ENCODE data around the gene EOMES.

Gene EOMES

DNA sequence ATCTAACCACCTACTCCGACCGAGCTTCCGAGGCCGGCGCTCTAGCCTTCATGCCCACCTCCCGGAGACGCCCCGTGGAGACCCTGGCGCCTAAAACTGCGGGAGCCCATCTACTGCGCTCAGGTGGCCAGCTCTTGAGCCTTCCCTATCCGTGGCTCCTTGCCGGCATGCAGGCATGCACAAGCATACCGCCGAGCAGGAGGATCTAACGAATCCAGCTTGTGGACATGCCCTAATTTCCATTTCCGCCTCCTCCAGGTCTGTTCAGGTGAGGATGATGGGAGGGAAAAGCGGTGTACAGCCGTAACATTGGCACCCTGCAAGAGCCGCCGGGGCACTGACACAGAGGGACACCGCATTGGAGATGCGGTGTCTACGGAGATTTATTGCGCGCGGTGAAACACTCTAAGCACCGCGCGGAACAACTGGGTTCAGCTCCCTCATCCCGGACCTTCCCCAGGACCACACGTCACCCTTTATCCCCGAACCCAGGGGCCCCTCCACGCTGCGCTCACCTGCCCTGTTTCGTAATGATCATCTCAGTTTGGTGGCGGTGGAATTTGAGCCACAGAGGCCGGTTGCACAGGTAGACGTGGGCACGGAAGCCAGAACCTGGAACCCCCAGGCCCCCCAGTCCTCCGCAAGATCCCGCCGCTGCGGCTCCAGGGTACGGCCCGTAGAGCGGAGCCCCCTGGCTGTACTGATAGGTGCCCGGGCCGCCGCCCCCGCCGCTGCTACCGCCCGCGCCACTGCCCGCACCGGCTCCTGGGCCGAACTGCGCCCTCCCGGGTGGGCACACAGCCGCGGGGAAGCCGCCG is 1.0 kb downstream of the EOMES start:
- peak overlapping the region; percentile 39 for H3K4me3 ChIP-seq (ENCODE audit: low read depth, low read length)

DNA sequence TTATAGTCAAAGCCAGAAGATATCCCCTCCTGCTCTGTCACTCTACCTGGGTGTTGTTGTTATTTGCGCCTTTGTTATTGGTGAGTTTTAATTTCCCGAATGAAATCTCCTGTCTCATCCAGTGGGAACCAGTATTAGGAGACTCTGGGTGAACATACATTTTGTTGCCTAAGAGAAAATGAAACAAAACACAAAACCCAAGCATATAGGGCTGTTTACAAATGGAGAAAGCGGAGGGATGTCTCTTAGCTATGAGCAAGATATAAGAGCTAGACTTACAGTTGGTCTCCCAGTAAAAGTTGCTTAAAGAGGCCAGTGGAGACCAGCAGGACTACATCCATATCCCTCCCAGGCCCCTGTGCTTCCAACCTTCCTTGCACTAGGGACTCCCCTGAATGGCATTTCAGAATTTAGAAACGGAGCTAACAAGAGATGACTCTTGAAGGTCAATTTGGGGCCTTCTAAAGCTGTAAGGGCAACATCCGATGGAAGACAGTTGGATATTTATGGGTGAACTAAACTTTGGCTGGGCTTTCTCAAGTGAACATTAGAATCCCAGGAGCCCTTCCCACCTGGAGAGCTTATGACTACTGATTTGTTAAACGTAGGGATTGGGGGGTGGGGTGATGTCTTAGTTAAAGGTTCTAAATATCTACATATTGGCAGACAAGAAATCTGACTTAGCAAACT is 2.7 kb downstream of the EOMES start:
- H3K4me3 ChIP-seq (ENCODE audit: low read depth, low read length), result no peak overlapping the region

DNA sequence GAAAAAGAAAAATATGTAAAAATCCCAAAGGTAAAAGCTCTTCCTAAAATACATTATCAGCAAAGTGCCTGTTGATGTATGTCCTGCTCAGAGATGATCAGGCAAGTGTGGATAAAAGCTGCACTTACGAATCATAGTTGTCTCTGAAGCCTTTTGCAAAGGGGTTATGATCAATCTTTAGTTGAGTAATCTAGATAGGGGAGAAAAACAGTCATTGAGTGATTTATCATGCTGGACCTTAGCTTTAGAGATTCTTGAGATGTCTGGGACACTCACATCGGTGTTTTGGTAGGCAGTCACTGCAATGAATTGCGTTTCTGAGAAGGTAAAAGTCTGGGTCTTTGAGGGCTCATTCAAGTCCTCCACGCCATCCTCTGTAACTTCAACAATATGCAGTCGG is 3.7 kb downstream of the EOMES start:
- no peak overlapping the region for H3K4me3 ChIP-seq (ENCODE audit: low read depth, low read length)

DNA sequence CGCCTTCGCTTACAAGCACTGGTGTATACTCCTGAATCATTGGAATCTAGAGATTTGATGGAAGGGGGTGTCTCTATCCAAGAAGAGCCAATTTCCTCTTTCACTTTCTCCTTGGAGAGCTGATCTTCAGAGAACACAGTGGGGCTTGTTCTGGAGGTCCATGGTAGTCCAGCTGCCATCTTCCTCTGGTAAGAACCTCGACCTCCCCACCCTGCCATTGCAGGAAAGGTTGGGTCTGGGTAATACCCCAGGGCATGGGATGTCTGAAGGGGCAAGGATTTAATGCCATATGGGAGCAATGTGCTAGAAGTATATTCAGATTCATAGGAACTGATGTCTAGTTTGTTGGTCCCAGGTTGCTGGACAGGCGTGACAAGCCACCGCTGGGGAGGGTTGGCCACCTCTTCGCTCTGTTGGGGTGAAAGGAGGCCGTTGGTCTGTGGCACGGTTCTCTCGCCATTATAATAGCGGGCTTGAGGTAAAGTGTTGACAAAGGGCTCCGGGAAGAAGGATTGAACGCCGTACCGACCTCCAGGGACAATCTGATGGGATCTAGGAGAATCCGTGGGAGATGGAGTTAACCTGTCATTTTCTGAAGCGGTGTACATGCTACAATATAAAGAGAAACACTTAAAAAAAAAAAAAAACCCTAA is 4.8 kb downstream of the EOMES start:
- no peak overlapping the region for H3K4me3 ChIP-seq (ENCODE audit: low read depth, low read length)

DNA sequence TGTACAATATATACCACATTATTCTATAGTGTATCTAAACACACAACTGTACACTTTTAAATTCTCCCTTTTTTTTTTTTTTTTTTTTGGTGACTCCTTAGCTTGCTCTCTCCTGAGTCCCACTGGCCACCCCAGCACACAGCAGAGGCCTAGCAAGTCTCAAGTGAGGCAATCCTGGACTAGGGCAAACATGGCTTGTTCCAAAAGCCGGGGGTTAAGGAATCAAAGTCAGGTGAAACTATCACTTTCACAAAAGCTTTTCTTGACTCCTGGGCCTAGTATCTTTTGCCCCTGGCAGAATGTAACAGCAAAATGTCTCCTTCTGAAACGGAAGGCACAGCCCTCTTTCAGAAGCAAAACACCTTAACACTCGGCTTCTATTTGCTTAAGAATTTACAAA is 5.8 kb downstream of the EOMES start:
- no peak overlapping the region for H3K4me3 ChIP-seq (ENCODE audit: low read depth, low read length)

DNA sequence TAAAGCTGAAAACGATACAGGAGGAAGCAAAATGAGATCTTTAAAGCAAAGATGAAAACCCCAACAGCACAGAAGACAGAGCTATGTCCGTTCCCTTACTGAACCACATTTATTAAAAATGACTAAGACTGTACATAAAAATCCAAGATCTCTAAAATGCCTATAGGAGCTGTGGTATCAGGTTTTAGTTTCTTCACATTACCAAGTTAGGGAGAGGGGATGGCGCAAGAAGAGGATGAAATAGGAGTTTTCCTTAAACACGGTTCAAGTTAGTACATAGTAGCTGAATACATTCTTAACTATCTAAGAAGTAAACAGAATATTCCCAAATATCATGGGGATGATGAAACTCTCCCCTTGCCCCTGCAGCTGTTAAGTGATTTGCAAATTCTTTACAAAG is 6.3 kb downstream of the EOMES start:
- no peak overlapping the region for H3K4me3 ChIP-seq (ENCODE audit: low read depth, low read length)

DNA sequence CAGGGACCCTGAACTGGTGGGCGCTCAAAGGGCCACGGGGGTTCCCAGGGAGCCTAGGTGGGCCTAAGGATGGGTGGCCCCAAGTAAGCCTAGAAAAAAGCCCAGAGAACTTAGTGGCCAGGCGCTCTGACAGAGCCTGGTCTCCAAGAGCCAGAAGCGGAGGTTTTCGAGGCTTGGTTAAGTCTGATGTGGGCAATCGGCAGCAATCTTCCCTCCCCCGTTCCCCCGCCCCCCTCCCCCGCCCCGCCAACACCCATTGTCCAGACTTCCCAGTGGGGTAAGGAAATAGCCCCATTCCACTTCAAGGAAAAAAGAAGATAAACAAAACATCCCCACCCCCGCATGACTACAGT is 6.7 kb downstream of the EOMES start:
- no peak overlapping the region for H3K4me3 ChIP-seq (ENCODE audit: low read depth, low read length)

DNA sequence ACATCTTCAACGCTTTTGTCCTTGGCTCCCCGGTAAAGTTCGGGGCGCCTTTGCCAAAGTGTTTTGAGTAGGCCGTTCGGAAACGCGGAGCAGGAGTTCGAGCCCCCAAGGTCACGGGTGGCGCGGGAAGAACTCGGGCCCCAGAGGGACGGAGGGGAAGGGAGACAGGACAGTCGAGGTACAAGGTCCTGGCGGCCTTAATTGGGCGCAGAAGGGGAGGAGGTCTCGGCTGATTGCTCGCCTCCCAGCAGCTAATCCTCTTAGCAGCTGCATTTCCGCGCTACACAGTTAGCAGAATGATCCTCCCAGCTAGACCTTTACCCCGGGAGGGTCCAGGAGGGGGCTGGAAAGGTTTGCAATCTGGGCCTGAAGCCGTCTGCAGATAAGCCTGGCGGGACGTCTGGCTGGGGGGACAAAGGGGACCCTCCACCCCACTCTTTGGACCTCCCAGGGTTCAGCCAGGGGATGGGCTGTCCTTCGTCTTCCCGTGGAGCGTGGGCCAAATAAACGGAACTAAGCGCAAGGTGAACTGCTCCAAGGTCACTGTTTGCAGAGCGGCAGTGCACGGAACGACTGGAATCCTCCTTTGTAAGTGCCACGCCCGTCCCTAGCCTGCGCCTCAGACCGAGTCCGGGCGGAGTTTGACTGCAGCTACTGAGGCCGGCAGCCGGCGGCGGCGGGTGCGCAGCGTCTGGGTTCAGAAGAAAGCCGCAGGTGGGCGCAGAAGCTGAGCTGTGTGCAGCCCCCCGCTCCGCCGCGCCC is 7.2 kb downstream of the EOMES start:
- H3K4me3 ChIP-seq (ENCODE audit: low read depth, low read length), result no peak overlapping the region

DNA sequence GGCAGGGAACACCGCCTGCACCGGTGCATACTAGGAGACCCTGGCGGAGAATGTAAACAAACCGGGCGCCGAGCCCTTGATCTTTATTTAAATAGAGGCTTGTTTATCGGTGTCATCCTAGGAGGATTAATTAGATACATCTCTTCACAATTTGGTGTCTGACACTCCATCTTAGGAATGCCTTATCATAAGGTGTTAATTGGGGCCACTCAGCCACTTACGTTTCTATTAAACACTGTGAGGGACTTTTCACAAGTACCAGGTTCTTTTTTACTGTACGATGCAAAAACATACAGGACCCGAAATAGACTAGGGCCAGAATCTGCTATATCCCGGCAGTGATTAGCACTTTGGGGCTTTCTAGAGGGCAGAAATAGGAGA is 8.0 kb downstream of the EOMES start:
- H3K4me3 ChIP-seq (ENCODE audit: low read depth, low read length), result no peak overlapping the region

DNA sequence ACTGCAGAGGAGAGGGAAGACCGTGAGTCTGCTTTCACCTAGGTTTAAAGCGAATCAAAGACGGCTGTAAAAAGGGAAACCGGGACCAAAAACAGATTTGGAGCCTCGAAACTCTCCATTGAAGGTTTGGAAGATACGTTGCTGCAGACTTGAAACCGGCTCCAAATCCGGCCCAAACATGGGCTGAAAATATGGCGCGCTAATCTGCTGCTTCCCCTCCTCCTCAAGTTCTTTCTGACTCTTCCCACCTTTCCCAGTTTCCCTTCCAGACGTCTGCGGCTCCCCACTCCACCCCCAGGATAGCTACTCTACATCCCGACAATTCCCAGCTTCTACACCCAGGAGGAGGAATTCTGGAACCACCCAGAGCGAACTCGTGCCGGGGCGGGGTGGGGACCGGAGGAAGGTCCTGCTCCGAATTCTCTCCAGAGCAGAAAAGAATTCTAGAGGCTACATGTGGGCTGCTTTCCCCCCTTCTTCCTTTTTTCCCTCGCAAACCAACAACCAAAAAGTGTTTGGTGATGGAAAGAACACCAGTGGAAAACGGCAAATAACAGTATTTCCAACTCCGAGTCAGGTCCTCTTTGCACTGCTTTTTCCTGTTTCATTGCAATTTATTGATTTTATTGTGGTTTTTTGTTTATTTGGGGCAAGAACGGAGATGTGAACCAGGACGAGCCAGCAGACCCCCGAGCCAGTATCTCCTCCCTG is 8.5 kb downstream of the EOMES start:
- peak overlapping the region; percentile 9 for H3K4me3 ChIP-seq (ENCODE audit: low read depth, low read length)

DNA sequence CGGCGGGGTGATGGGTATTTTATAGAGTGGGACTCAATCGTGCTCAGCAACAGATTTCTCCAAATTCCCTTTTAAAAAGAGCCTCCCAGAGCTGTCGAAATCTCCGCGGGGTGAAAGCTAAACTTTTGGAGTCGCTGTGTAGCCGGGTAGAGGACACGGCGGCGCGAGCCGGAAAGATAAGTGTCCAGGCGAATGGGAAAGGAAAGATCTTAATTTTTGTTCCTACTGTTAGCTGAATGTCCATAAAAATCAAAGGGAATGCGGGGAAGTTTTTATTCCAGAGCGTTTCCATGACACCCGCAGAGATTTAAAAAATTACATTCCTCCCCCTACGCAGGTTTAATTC is 9.1 kb downstream of the EOMES start:
- no peak overlapping the region for H3K4me3 ChIP-seq (ENCODE audit: low read depth, low read length)

DNA sequence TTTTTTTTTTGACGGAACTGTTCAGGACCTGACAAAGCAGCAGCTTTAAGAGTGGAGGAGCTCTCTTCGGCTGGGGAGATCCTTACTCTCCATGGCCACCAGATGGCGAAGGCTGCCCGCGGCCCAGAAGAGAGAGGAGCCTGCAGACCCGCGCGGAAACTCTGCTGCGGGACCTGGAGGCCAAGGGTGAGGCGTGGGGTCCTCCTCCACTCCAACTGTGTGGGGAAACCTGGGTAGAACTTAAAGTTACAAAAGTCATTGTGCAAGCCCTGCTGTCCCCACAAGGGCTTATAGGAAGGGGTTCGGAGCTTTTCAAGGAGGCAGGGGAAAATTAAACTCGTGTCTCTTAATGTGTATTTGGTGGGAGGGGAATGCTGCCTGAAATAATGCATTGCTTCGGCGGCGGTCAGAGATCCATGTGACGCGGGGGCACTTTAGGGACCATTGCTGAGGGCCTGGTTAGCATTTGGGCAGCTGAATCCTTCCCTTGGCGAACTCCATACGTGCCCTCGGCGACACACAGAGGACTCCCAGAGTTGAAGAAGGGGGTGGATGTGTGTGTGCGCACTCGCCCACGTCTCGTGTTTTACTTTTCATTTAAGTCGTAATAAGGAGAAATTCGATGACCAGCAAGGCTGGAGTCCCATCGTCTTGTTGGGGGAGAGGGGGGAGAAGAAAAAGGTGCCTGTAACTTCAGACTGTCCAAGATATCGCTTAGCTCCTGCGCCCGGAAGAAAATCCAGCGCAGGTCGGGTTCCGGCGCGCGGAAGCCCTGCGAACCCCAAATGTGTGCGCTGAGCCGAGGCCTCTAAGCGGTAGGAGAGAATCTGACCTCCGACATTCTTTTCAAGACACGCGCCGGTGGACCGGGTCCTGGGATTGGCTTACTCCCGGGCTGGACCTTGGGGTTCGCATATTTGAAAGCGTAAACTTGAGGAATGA is 9.7 kb downstream of the EOMES start:
- no peak overlapping the region for H3K4me3 ChIP-seq (ENCODE audit: low read depth, low read length)

DNA sequence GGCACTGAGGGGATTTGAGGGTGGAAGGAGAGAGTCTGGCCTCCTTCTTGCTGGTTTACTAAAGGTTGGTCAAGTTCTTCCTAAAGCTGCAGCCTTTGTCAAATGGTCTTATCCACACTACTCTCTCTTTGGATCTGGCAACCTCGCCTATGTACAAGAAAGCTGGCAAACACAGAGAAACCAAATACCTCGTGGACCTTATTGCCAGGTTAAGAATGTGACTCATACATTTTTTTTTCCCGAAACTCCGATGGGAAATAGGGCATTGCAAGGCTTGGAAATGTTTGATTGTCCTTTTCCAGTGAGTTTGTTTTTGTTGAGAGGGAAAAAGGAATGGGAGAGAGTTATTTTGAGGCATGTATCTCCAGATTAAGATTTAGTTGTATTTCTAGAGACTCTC is 13.9 kb downstream of the EOMES start:
- H3K4me3 ChIP-seq (ENCODE audit: low read depth, low read length), result no peak overlapping the region

DNA sequence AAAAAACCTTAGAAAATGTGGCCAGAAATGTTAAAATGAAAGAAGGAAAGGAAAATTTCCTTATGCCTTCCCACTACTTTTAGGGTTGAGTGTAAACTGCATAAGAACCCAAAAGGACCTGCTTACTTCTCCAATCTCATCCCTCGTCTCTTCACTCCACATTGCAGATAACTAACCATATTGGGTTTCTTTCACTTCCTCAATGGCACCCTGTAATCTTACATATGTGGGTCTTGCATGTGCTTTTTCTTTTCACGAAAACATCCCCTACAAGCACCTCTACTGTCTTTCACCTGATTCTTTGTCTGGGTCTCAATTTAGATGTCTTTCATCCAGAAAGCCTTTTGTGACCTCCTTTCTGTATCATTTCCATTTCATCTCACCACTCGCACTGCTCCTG is 23.1 kb downstream of the EOMES start:
- H3K4me3 ChIP-seq (ENCODE audit: low read depth, low read length), result no peak overlapping the region

DNA sequence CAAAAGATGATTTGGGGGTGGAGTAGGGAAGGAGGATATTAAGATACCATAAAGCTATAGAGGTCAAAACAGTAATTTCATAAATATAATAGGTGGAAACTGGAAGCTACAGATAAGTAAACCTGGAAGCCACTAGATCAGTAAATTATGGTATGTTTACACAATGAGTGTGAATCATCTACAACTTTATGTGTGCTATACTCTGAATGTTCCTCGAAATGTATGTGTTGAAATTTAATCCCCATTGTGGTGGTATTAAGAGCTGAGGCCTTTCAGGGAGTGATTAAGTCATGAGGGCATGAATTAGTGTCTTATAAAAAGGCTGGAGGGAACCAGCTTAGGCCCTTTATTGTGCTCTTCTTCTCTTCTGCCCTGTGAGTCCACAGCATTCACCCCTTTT is 25.2 kb downstream of the EOMES start:
- H3K4me3 ChIP-seq (ENCODE audit: low read depth, low read length), result no peak overlapping the region

DNA sequence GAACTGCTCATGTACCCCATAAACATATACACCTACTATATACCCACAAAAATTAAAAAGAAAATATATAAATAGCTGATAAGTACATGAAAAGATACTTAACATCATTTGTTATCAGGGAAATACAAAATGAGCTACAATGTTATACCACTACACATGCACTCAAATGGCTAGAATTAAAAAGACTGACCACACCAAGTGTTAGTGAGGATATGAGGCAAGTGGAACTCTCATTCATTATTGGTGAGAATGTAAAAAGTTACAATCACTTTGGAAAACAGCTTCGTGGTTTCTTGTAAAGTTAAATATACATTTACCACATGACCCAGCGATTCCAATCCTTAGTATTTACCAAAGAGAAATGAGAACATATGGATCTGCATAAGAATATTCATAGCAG is 26.5 kb downstream of the EOMES start:
- no peak overlapping the region for H3K4me3 ChIP-seq (ENCODE audit: low read depth, low read length)

DNA sequence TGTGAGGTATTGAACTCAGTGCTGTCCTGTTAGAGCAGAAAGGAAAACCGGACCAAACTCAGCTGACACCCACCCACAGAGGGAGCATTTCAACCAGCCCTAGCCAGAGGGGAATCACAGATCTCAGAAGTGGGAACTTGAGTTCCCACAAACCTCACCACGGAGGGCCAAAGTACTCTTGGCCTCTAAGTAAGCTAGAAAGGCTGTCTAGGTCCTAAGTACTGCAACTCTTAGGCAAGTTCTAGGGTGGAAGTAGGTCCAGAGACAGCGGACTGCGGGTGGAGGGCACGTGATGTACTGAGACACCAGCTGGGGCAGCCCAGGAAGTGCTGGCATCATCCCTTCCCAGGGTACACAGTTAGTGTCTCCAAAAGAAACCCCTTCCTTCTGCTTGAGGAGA is 34.1 kb downstream of the EOMES start:
- H3K4me3 ChIP-seq (ENCODE audit: low read depth, low read length), result no peak overlapping the region

DNA sequence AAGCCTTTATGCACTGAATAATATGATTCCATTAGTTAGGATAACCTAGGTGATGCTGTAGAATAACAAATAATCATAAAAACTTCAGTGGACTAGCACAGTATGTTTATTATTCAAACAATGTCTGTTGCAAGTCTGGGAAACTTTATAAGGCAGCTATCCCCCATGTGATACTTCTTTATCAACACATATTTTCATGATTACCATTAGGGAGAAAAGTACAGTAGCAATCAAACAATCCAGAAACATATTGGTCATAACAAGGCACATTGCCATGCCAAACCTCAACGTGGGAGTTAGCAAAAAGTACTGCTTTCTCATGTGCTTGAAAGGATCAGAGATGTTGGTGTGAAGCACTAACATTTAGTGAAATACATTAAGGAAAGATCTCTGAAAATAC is 35.5 kb downstream of the EOMES start:
- no peak overlapping the region for H3K4me3 ChIP-seq (ENCODE audit: low read depth, low read length)

DNA sequence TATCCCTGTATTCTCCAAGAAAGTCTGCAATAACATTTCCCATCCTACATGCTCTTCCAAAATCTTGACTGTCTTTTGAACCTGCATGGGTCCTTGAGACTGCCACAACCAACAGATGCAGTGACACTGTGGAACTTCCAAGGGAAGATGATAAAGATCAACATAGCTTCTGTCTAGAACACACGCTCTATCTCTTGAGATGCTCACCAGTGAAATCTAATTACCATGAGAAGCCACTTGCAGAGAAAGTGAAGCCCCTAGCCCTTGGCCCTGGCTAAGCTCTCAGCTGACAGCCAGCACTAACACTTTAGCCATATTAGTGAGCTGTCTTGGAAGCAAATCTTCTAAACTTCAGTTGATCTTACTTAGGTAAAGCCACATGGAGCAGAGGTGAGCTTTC is 36.6 kb downstream of the EOMES start:
- no peak overlapping the region for H3K4me3 ChIP-seq (ENCODE audit: low read depth, low read length)

DNA sequence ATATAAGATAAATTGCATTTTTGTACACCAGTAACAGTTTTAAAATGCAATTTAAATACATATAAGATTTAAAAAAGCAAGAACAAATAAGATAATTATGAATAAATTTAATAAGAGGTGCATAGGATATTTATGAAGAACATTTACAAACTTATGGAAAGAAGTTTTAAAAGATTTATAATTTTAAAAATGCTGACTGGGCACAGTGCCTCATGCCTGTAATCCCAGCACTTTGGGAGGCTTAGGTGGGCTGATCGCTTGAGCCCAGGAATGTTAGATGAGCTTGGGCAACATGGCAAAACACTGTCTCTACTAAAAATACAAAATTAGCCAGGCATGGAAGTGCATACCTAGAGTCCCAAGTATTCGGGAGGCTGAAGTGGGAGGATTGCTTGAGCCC is 37.8 kb downstream of the EOMES start:
- no peak overlapping the region for H3K4me3 ChIP-seq (ENCODE audit: low read depth, low read length)

Data from iPS-11a (cell line).